H9 (cell line): ENCODE data around the gene C1QTNF6. TPM values are rescaled to one million over a fixed set of nuclear protein-coding genes. Genes with fewer than 3 reads are reported as not detected.

Experiments used
- DNase-seq: peaks from one replicate; pipeline ENCODE4 v3.0.0-alpha.2; 2017
- H2AFZ ChIP-seq: one replicate; pipeline ENCODE4 v1.6.1; 2013; ENCODE audit warnings: mild to moderate bottlenecking, low read length, control low read depth, moderate library complexity
- H2AK5ac ChIP-seq: 2 replicates; pipeline ENCODE4 v1.6.1; 2013; ENCODE audit warnings: low read length, control low read depth, mixed read lengths; ENCODE audit not compliant: insufficient read length
- H2BK120ac ChIP-seq: one replicate; pipeline ENCODE4 v1.6.1; 2013; ENCODE audit warnings: low read depth, mild to moderate bottlenecking, low read length, control low read depth, inconsistent platforms; ENCODE audit not compliant: poor library complexity, severe bottlenecking
- H2BK12ac ChIP-seq: 2 replicates; pipeline ENCODE4 v1.6.1; 2013; ENCODE audit warnings: low read length, control low read depth, mixed read lengths, low read depth; ENCODE audit not compliant: insufficient read length
- H2BK15ac ChIP-seq: 2 replicates; pipeline ENCODE4 v1.6.1; 2013; ENCODE audit warnings: low read depth, low read length, control low read depth
- H2BK20ac ChIP-seq: one replicate; pipeline ENCODE4 v1.6.1; 2013; ENCODE audit warnings: low read depth, mild to moderate bottlenecking, low read length, control low read depth, inconsistent platforms; ENCODE audit not compliant: poor library complexity, severe bottlenecking
- H2BK5ac ChIP-seq: 2 replicates; pipeline ENCODE4 v1.6.1; 2013; ENCODE audit warnings: low read length, control low read depth, mixed read lengths; ENCODE audit not compliant: insufficient read length
- H3K14ac ChIP-seq: 2 replicates; pipeline ENCODE4 v1.6.1; 2013; ENCODE audit warnings: low read length, control low read depth; ENCODE audit not compliant: insufficient read depth
- H3K18ac ChIP-seq: 2 replicates; pipeline ENCODE4 v1.6.1; 2013; ENCODE audit warnings: low read depth, mild to moderate bottlenecking, mixed read lengths, low read length, control low read depth; ENCODE audit not compliant: insufficient read length
- H3K23ac ChIP-seq: 2 replicates; pipeline ENCODE4 v1.6.1; 2013; ENCODE audit warnings: low read length, control low read depth, mixed read lengths, low read depth; ENCODE audit not compliant: insufficient read length
- H3K23me2 ChIP-seq: 2 replicates; pipeline ENCODE4 v1.6.1; 2013; ENCODE audit warnings: low read depth, mild to moderate bottlenecking, mixed read lengths, low read length, control low read depth; ENCODE audit not compliant: insufficient read length, poor library complexity, severe bottlenecking
- H3K27ac ChIP-seq: 2 replicates; pipeline ENCODE4 v1.5.1; 2013; ENCODE audit warnings: low read length, control low read depth, mixed read lengths, low read depth; ENCODE audit not compliant: insufficient read length
- H3K27me3 ChIP-seq: 2 replicates; pipeline ENCODE4 v1.6.1; 2013; ENCODE audit warnings: low read length, control low read depth, inconsistent platforms; ENCODE audit not compliant: insufficient read depth
- H3K4ac ChIP-seq: 2 replicates; pipeline ENCODE4 v1.6.1; 2013; ENCODE audit warnings: low read depth, mild to moderate bottlenecking, control low read depth, inconsistent platforms, low read length, moderate library complexity
- H3K4me1 ChIP-seq: 2 replicates; pipeline ENCODE4 v1.6.1; 2013; ENCODE audit warnings: low read length, control low read depth, inconsistent platforms; ENCODE audit not compliant: insufficient read depth
- H3K4me2 ChIP-seq: 2 replicates; pipeline ENCODE4 v1.6.1; 2013; ENCODE audit warnings: low read length, control low read depth, mixed read lengths; ENCODE audit not compliant: insufficient read length, insufficient read depth
- H3K56ac ChIP-seq: 2 replicates; pipeline ENCODE4 v1.6.1; 2013; ENCODE audit warnings: low read depth, mild to moderate bottlenecking, mixed read lengths, low read length, control low read depth; ENCODE audit not compliant: insufficient read length
- H3K79me1 ChIP-seq: 2 replicates; pipeline ENCODE4 v1.6.1; 2013; ENCODE audit warnings: low read depth, mild to moderate bottlenecking, moderate library complexity, low read length, control low read depth, inconsistent platforms; ENCODE audit not compliant: insufficient read depth, poor library complexity, severe bottlenecking
- H3K79me2 ChIP-seq: 2 replicates; pipeline ENCODE4 v1.6.1; 2013; ENCODE audit warnings: low read length, control low read depth, inconsistent platforms; ENCODE audit not compliant: insufficient read depth
- H3K9ac ChIP-seq: 2 replicates; pipeline ENCODE4 v1.6.1; 2013; ENCODE audit warnings: low read length, control low read depth, mixed read lengths; ENCODE audit not compliant: insufficient read length; ENCODE audit errors: extremely low read depth
- H3K9me3 ChIP-seq: one replicate; pipeline ENCODE4 v1.6.1; 2013; ENCODE audit warnings: low read depth, low read length, inconsistent platforms; ENCODE audit not compliant: control insufficient read depth
- H3T11ph ChIP-seq: one replicate; pipeline ENCODE4 v1.6.1; 2013; ENCODE audit warnings: mild to moderate bottlenecking, low read length, control low read depth, inconsistent platforms
- H4K20me1 ChIP-seq: one replicate; pipeline ENCODE4 v1.6.1; 2013; ENCODE audit not compliant: control insufficient read depth, insufficient read length, insufficient read depth
- H4K5ac ChIP-seq: 2 replicates; pipeline ENCODE4 v1.6.1; 2013; ENCODE audit warnings: low read depth, mild to moderate bottlenecking, mixed read lengths, low read length, control low read depth; ENCODE audit not compliant: insufficient read length
- H4K8ac ChIP-seq: replicated peaks from 2 replicates; pipeline ENCODE4 v1.6.1; 2013; ENCODE audit warnings: low read length, control low read depth, mixed read lengths, low read depth; ENCODE audit not compliant: insufficient read length
- H4K91ac ChIP-seq: 2 replicates; pipeline ENCODE4 v1.6.1; 2013; ENCODE audit warnings: low read depth, mild to moderate bottlenecking, moderate library complexity, mixed read lengths, low read length, control low read depth; ENCODE audit not compliant: insufficient read length
- H3K27ac Mint-ChIP-seq, 3 experiments: 2 replicates in 2 of 3; 3 replicates in 1 of 3; pipeline ENCODE4 v1.8.0; 2020 to 2021; ENCODE audit warnings: mixed read lengths in 3 of 3, mild to moderate bottlenecking in 1 of 3, moderate library complexity in 1 of 3
- H3K27me3 Mint-ChIP-seq: 2 replicates; pipeline ENCODE4 v1.8.0; 2021; ENCODE audit warnings: low read depth, mild to moderate bottlenecking, moderate library complexity, mixed read lengths
- H3K36me3 Mint-ChIP-seq, 3 experiments: 2 replicates in 2 of 3; 3 replicates in 1 of 3; pipeline ENCODE4 v1.8.0; 2020 to 2021; ENCODE audit warnings: low read depth in 3 of 3, mixed read lengths in 3 of 3; ENCODE audit not compliant: insufficient read depth in 1 of 3
- H3K4me1 Mint-ChIP-seq, 2 experiments: 2 replicates each; pipeline ENCODE4 v1.8.0; 2020; ENCODE audit warnings: mixed read lengths in 2 of 2
- H3K4me3 Mint-ChIP-seq, 2 experiments: 2 replicates in 1 of 2; 3 replicates in 1 of 2; pipeline ENCODE4 v1.8.0; 2020 to 2021; ENCODE audit warnings: mild to moderate bottlenecking in 2 of 2, mixed read lengths in 2 of 2, moderate library complexity in 1 of 2
- H3K9me3 Mint-ChIP-seq, 2 experiments: 2 replicates in 1 of 2; 3 replicates in 1 of 2; pipeline ENCODE4 v1.8.0; 2020; ENCODE audit warnings: mild to moderate bottlenecking in 2 of 2, mixed read lengths in 2 of 2, moderate library complexity in 1 of 2
- WGBS: extraction: QIAGEN DNeasy Blood & Tissue Kit; methylation state at CpG from one replicate; pipeline ENCODE4 v1.1.7; 2013; ENCODE audit warnings: missing lambda C conversion rate, low lambda C conversion rate, mixed read lengths; ENCODE audit not compliant: insufficient read length; ENCODE audit errors: extremely low coverage; 5-methylcytosine and 5-hydroxymethylcytosine counted together
- total RNA-seq: library from RNA; stranded (reverse); gene quantifications from 2 replicates; pipeline ENCODE4 v1.2.1, GENCODE V29; 2021
- TF ChIP-seq, protein P1 (sequence below): fragments of 200-600 bp; sonication (generic); conservative IDR thresholded peaks from 3 replicates; pipeline ENCODE4 v1.8.0; 2021; ENCODE audit warnings: antibody characterized with exemption, mild to moderate bottlenecking

Gene C1QTNF6
- total RNA-seq, 1 experiment from 2014 or later, result 5.0 TPM

DNA sequence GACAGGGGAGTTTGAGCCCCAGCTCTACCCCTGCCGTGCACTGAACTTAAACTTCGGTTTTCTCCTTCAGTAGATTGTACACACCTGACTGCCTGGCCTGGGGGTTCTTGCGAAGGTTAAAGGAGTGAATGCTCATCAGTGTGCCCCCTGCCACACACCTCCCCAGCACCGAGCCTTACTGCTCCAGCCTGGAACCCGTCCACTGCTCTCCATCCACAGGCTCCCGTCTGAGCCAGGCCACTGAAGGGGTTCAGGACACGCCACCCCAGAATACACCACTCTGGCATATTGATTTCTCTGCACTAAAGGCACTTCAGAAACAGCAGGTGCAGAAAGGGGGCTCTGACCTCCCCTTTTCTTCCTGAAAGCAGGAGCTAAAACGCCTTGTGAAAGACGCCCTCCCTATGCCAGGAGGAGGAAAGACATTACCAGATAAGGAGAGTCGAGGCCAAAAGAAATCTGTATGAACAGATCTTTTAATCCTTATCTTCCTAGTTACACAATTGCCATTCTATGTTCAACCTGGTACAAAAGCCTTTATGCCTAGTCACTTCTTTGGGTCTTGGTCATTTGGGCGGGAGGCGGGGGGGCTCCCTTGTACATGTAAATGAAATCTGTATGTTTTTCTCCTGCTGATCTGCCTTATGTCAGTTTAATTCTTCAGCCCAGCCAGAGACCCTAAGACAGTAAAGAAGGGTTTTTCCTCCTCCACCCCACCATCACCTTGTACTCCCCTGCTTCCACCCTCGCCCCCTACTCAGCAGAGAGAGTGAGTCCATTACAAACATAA is 26.1 kb upstream of the C1QTNF6 start:
- H3K27ac ChIP-seq, result no peak overlapping the region
- no peak overlapping the region for H3K9ac ChIP-seq
- H2AK5ac ChIP-seq, result no peak overlapping the region
- no peaks in the 10 kb centered on the region for H3K23me2 ChIP-seq
- peaks cover 18 to 41% of the 10 kb centered on the region in 2 experiments for H3K4me1 Mint-ChIP-seq
- H3K4me1 ChIP-seq, result no peaks in the 10 kb centered on the region
- no peak overlapping the region for H2AFZ ChIP-seq
- no peak overlapping the region for H2BK20ac ChIP-seq
- no peaks in the 10 kb centered on the region for H3K79me1 ChIP-seq
- H3K4ac ChIP-seq, result no peak overlapping the region
- DNase-seq, result no peak
- H4K5ac ChIP-seq, result no peak overlapping the region
- no peak overlapping the region for H3T11ph ChIP-seq
- no peak overlapping the region for H4K91ac ChIP-seq
- H3K23ac ChIP-seq, result no peak overlapping the region
- H3K56ac ChIP-seq, result no peak overlapping the region
- no peaks in the 10 kb centered on the region for H3K9me3 Mint-ChIP-seq
- H2BK15ac ChIP-seq, result no peak overlapping the region
- H3K18ac ChIP-seq, result no peak overlapping the region
- TF ChIP-seq, protein P1, sequence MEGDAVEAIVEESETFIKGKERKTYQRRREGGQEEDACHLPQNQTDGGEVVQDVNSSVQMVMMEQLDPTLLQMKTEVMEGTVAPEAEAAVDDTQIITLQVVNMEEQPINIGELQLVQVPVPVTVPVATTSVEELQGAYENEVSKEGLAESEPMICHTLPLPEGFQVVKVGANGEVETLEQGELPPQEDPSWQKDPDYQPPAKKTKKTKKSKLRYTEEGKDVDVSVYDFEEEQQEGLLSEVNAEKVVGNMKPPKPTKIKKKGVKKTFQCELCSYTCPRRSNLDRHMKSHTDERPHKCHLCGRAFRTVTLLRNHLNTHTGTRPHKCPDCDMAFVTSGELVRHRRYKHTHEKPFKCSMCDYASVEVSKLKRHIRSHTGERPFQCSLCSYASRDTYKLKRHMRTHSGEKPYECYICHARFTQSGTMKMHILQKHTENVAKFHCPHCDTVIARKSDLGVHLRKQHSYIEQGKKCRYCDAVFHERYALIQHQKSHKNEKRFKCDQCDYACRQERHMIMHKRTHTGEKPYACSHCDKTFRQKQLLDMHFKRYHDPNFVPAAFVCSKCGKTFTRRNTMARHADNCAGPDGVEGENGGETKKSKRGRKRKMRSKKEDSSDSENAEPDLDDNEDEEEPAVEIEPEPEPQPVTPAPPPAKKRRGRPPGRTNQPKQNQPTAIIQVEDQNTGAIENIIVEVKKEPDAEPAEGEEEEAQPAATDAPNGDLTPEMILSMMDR, result no peak
- H3K79me2 ChIP-seq, result no peaks in the 10 kb centered on the region
- no peak overlapping the region for H2BK120ac ChIP-seq
- H3K9me3 ChIP-seq, result no peaks in the 10 kb centered on the region
- H3K36me3 Mint-ChIP-seq, result no peaks in the 10 kb centered on the region
- no peaks in the 10 kb centered on the region for H3K27me3 ChIP-seq
- no peak overlapping the region for H3K4me3 Mint-ChIP-seq
- H4K8ac ChIP-seq, result no peak overlapping the region
- no peak overlapping the region for H2BK12ac ChIP-seq
- no peak overlapping the region for H3K4me2 ChIP-seq
- H3K27me3 Mint-ChIP-seq, result peaks cover 44% of the 10 kb centered on the region
- H2BK5ac ChIP-seq, result no peak overlapping the region
- no peak overlapping the region for H3K27ac Mint-ChIP-seq
- no CpG with 5 or more reads among the region's 13 CpGs for WGBS
- no peaks in the 10 kb centered on the region for H4K20me1 ChIP-seq
- no peak overlapping the region for H3K14ac ChIP-seq
